ENCODE data around the gene GATA6. TPM values are rescaled to one million over a fixed set of nuclear protein-coding genes. Genes with fewer than 3 reads are reported as not detected.

Gene GATA6
- polyA plus RNA-seq, 1 donor (not counting 4 experiments of a cell fraction or from before 2014, with no cell fraction given): 0.37 TPM

DNA sequence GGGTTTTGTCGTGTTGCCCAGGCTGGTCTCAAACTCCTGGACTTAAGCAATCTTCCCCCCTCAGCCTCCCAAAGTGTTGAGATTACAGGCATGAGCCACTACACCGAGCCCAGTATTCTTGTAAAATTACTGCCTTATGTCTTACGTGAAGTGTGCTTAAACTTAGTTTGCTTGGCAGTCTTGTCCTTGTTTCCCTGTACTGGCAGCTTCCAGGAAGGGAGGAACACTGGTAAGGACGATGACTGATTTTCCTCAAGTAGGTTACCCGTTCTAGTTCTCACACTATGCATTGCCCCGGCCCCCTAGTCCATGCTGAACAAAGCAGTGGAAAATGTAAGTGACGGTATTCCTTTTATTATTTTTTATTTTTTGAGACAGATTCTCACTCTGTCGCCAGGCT lies 19.7 kb upstream of the GATA6 start:
- Histone ChIP-seq H3K27ac (ENCODE audit: control insufficient read depth, insufficient read depth, low read length) (no peak overlapping the region), H3K9me3 (ENCODE audit: control insufficient read depth, low read depth, low read length) (no peaks in the 10 kb centered on the region), H3K4me1 (ENCODE audit: control insufficient read depth, extremely low read depth, insufficient read depth, low read length) (no peaks in the 10 kb centered on the region), H3K4me3 (ENCODE audit: control insufficient read depth in 2 of 3, extremely low read depth in 1 of 3, insufficient read depth in 2 of 3, low read depth in 1 of 3, low read length in 3 of 3) (no peak overlapping the region), H3K79me2 (ENCODE audit: control insufficient read depth, insufficient read depth, low read length) (no peaks in the 10 kb centered on the region), H3K9ac (ENCODE audit: control insufficient read depth, extremely low read depth, insufficient read depth, low read length) (no peak overlapping the region), H2AFZ (ENCODE audit: control insufficient read depth, low read length) (no peak overlapping the region), H3K9me1 (ENCODE audit: control insufficient read depth, extremely low read depth, insufficient read depth, low read length) (no peaks in the 10 kb centered on the region), H3K27me3 (ENCODE audit: control insufficient read depth, extremely low read depth, insufficient read depth, low read length) (peaks cover 2% of the 10 kb centered on the region), H3K36me3 (ENCODE audit: control insufficient read depth in 2 of 2, extremely low read depth in 1 of 2, insufficient read depth in 2 of 2, low read length in 2 of 2) (no peaks in the 10 kb centered on the region), H3K4me2 (ENCODE audit: control insufficient read depth, extremely low read depth, insufficient read depth, low read depth, low read length) (no peak overlapping the region), H4K20me1 (ENCODE audit: control insufficient read depth, extremely low read depth, insufficient read depth, low read length) (no peaks in the 10 kb centered on the region)
- FAIRE-seq (no peak), DNase-seq (ENCODE audit: low read depth, low spot score) (no peak)
- TF ChIP-seq EZH2 (IDR thresholded peaks at IDR 0.05; ENCODE audit: low read length): no peak
- TF ChIP-seq, protein P1, sequence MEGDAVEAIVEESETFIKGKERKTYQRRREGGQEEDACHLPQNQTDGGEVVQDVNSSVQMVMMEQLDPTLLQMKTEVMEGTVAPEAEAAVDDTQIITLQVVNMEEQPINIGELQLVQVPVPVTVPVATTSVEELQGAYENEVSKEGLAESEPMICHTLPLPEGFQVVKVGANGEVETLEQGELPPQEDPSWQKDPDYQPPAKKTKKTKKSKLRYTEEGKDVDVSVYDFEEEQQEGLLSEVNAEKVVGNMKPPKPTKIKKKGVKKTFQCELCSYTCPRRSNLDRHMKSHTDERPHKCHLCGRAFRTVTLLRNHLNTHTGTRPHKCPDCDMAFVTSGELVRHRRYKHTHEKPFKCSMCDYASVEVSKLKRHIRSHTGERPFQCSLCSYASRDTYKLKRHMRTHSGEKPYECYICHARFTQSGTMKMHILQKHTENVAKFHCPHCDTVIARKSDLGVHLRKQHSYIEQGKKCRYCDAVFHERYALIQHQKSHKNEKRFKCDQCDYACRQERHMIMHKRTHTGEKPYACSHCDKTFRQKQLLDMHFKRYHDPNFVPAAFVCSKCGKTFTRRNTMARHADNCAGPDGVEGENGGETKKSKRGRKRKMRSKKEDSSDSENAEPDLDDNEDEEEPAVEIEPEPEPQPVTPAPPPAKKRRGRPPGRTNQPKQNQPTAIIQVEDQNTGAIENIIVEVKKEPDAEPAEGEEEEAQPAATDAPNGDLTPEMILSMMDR (optimal IDR thresholded peaks at IDR 0.05 in 1 of 3, IDR thresholded peaks at IDR 0.05 in 1 of 3, conservative IDR thresholded peaks at IDR 0.05 in 1 of 3; ENCODE audit: extremely low read depth in 1 of 3, insufficient read depth in 2 of 3, low read length in 3 of 3): no peak
- dilution Hi-C loops (cut with MboI; ENCODE audit: extremely low pct_ligation_motif_present, low sequenced_read_pairs): no loop called here

DNA sequence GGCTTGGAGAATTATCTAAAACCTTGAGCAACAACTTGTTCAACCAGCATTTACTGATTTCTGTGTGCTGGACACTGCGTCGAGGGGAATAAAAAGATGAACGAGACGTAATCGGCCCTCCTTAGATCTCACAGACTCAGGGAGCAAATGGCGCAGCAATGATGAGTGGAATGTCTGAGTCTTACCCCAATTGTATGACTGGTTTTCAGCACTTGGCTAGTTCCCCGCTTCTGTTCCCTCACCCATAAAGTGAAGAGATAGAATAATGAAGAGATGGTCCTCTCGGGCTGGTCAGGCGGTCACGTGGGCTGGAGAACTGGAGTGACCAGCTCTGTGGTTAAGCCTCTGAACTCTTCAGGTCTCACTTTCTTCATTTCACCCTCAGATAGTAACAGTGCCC lies 17.3 kb upstream of the GATA6 start:
- Histone ChIP-seq H3K9me3 (ENCODE audit: control insufficient read depth, low read depth, low read length) (no peaks in the 10 kb centered on the region), H2AFZ (ENCODE audit: control insufficient read depth, low read length) (no peak overlapping the region)
- no peak for FAIRE-seq

More for the DNA sequence above, 17.3 kb upstream of the GATA6 start:
- Histone ChIP-seq H3K27ac (ENCODE audit: control insufficient read depth, insufficient read depth, low read length) (no peak overlapping the region), H3K79me2 (ENCODE audit: control insufficient read depth, insufficient read depth, low read length) (no peaks in the 10 kb centered on the region), H3K4me3 (ENCODE audit: control insufficient read depth in 2 of 3, extremely low read depth in 1 of 3, insufficient read depth in 2 of 3, low read depth in 1 of 3, low read length in 3 of 3) (no peak overlapping the region), H3K36me3 (ENCODE audit: control insufficient read depth in 2 of 2, extremely low read depth in 1 of 2, insufficient read depth in 2 of 2, low read length in 2 of 2) (no peaks in the 10 kb centered on the region), H3K27me3 (ENCODE audit: control insufficient read depth, extremely low read depth, insufficient read depth, low read length) (peaks cover 2% of the 10 kb centered on the region), H3K9me1 (ENCODE audit: control insufficient read depth, extremely low read depth, insufficient read depth, low read length) (no peaks in the 10 kb centered on the region), H3K4me1 (ENCODE audit: control insufficient read depth, extremely low read depth, insufficient read depth, low read length) (no peaks in the 10 kb centered on the region), H3K9ac (ENCODE audit: control insufficient read depth, extremely low read depth, insufficient read depth, low read length) (no peak overlapping the region), H4K20me1 (ENCODE audit: control insufficient read depth, extremely low read depth, insufficient read depth, low read length) (no peaks in the 10 kb centered on the region), H3K4me2 (ENCODE audit: control insufficient read depth, extremely low read depth, insufficient read depth, low read depth, low read length) (no peak overlapping the region)
- dilution Hi-C loops (cut with MboI; ENCODE audit: extremely low pct_ligation_motif_present, low sequenced_read_pairs): no loop called here
- no peak for DNase-seq (ENCODE audit: low read depth, low spot score)
- no peak for TF ChIP-seq EZH2 (IDR thresholded peaks at IDR 0.05; ENCODE audit: low read length)
- TF ChIP-seq, protein P1 (optimal IDR thresholded peaks at IDR 0.05 in 1 of 3, IDR thresholded peaks at IDR 0.05 in 1 of 3, conservative IDR thresholded peaks at IDR 0.05 in 1 of 3; ENCODE audit: extremely low read depth in 1 of 3, insufficient read depth in 2 of 3, low read length in 3 of 3): no peak

Data from keratinocyte (primary cell).